Mesenchymal stem cell (in vitro differentiated cells and primary cell): Measurements from ENCODE around the gene FBXW4.

Experiments used
- DNase-seq: peaks from one replicate; pipeline ENCODE4 v3.0.0-alpha.2; 2013
- H2AFZ ChIP-seq: one replicate; pipeline ENCODE4 v1.6.1; 2013; ENCODE audit warnings: low read depth, mild to moderate bottlenecking, control low read depth, inconsistent platforms, low read length, moderate library complexity
- H2AK5ac ChIP-seq: 2 replicates; pipeline ENCODE4 v1.6.1; 2013; ENCODE audit warnings: low read length, moderate library complexity, mild to moderate bottlenecking, inconsistent platforms; ENCODE audit not compliant: severe bottlenecking
- H2BK120ac ChIP-seq: one replicate; pipeline ENCODE4 v1.6.1; 2013; ENCODE audit warnings: low read depth, mild to moderate bottlenecking, inconsistent platforms, low read length, moderate library complexity
- H2BK12ac ChIP-seq, 2 experiments: one replicate each; pipeline ENCODE4 v1.6.1; 2013; ENCODE audit warnings: inconsistent platforms in 2 of 2, low read length in 2 of 2, mild to moderate bottlenecking in 2 of 2, moderate library complexity in 2 of 2, control low read depth in 1 of 2
- H2BK15ac ChIP-seq: one replicate; pipeline ENCODE4 v1.6.1; 2013; ENCODE audit warnings: mild to moderate bottlenecking, low read depth, inconsistent platforms; ENCODE audit not compliant: poor library complexity, severe bottlenecking
- H2BK5ac ChIP-seq: 2 replicates; pipeline ENCODE4 v1.6.1; 2013; ENCODE audit warnings: low read depth, mild to moderate bottlenecking, low read length, control low read depth, inconsistent platforms; ENCODE audit not compliant: poor library complexity, severe bottlenecking
- H3K14ac ChIP-seq, 2 experiments: one replicate each; pipeline ENCODE4 v1.6.1; 2013; ENCODE audit warnings: inconsistent platforms in 2 of 2, low read length in 2 of 2, control low read depth in 1 of 2, mild to moderate bottlenecking in 1 of 2, moderate library complexity in 1 of 2
- H3K18ac ChIP-seq, 2 experiments: one replicate each; pipeline ENCODE4 v1.6.1; 2013; ENCODE audit warnings: inconsistent platforms in 2 of 2, low read length in 2 of 2, control low read depth in 1 of 2, low read depth in 1 of 2, mild to moderate bottlenecking in 1 of 2
- H3K23ac ChIP-seq, 2 experiments: one replicate each; pipeline ENCODE4 v1.6.1; 2013; ENCODE audit warnings: inconsistent platforms in 2 of 2, low read length in 2 of 2, mild to moderate bottlenecking in 2 of 2, moderate library complexity in 2 of 2, control low read depth in 1 of 2
- H3K27ac ChIP-seq: 2 replicates; pipeline ENCODE4 v1.5.1; 2013; ENCODE audit warnings: mild to moderate bottlenecking, moderate library complexity, low read length, control low read depth, inconsistent platforms; ENCODE audit not compliant: poor library complexity, severe bottlenecking
- H3K27me3 ChIP-seq, 2 experiments: 2 replicates each; pipeline versions ENCODE4 v1.6.1 to v1.7.0; 2013; ENCODE audit warnings: low read length in 2 of 2, mild to moderate bottlenecking in 2 of 2, moderate library complexity in 2 of 2, control low read depth in 1 of 2, inconsistent platforms in 1 of 2; ENCODE audit not compliant: control insufficient read depth in 1 of 2, insufficient read depth in 1 of 2
- H3K36me3 ChIP-seq, 2 experiments: 2 replicates each; pipeline versions ENCODE4 v1.6.1 to v1.7.0; 2013; ENCODE audit warnings: low read length in 2 of 2, control low read depth in 1 of 2, inconsistent platforms in 1 of 2, low read depth in 1 of 2, mild to moderate bottlenecking in 1 of 2; ENCODE audit not compliant: insufficient read depth in 2 of 2, control insufficient read depth in 1 of 2
- H3K4ac ChIP-seq, 2 experiments: one replicate each; pipeline ENCODE4 v1.6.1; 2013; ENCODE audit warnings: inconsistent platforms in 2 of 2, low read length in 2 of 2, mild to moderate bottlenecking in 2 of 2, moderate library complexity in 2 of 2, control low read depth in 1 of 2, low read depth in 1 of 2
- H3K4me1 ChIP-seq: 2 replicates; pipeline ENCODE4 v1.6.1; 2013; ENCODE audit warnings: low read depth, low read length, control low read depth; ENCODE audit not compliant: control insufficient read depth, insufficient read depth
- H3K4me2 ChIP-seq: 2 replicates; pipeline ENCODE4 v1.6.1; 2013; ENCODE audit warnings: low read length, mild to moderate bottlenecking, inconsistent platforms; ENCODE audit not compliant: poor library complexity, severe bottlenecking
- H3K4me3 ChIP-seq, 2 experiments: 2 replicates each; pipeline versions ENCODE4 v1.5.1 to v1.7.0; 2013; ENCODE audit warnings: low read length in 2 of 2, mild to moderate bottlenecking in 2 of 2, control low read depth in 1 of 2, low read depth in 1 of 2; ENCODE audit not compliant: insufficient read depth in 1 of 2
- H3K79me1 ChIP-seq: replicated peaks from 2 replicates; pipeline ENCODE4 v1.6.1; 2013; ENCODE audit warnings: mild to moderate bottlenecking, control low read depth, low read length, inconsistent platforms; ENCODE audit not compliant: poor library complexity, severe bottlenecking
- H3K9ac ChIP-seq: 2 replicates; pipeline ENCODE4 v1.7.0; 2013; ENCODE audit warnings: mild to moderate bottlenecking, low read length, moderate library complexity
- H3K9me3 ChIP-seq: 2 replicates; pipeline ENCODE4 v1.7.0; 2013; ENCODE audit warnings: mild to moderate bottlenecking, low read length; ENCODE audit not compliant: control insufficient read depth
- H4K8ac ChIP-seq: one replicate; pipeline ENCODE4 v1.6.1; 2013; ENCODE audit warnings: inconsistent platforms, mild to moderate bottlenecking, low read length, moderate library complexity
- H4K91ac ChIP-seq: one replicate; pipeline ENCODE4 v1.6.1; 2013; ENCODE audit warnings: mild to moderate bottlenecking, low read length, inconsistent platforms
- WGBS: methylation state at CpG from one replicate; pipeline ENCODE4 v1.1.7; 2013; ENCODE audit warnings: mixed read lengths; 5-methylcytosine and 5-hydroxymethylcytosine counted together

The FBXW4 gene

DNA sequence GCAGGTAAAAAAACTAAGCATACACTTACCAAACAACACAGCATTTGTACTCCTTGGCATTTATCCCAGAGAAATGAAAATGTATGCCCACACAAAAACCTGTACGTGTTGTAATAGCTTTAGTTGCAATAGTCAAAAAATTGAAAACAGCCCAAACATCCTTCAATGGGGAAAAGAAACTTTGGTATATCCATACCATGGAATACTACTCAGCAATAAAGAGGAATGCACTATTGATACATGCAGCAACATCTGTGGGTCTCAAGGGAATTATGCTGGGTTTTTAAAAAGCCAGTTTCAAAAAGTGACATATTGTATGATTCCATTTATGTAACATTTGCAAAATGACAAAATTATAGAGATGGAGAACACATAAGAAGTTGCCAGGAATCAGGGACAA, 71.4 kb downstream of the FBXW4 start:
- H3K9ac ChIP-seq, result no peak overlapping the region
- no peak overlapping the region for H3K14ac ChIP-seq
- no peak for DNase-seq
- no peaks in the 10 kb centered on the region for H3K4me1 ChIP-seq
- H4K8ac ChIP-seq, result no peak overlapping the region
- no peak overlapping the region for H2AFZ ChIP-seq
- no peaks in the 10 kb centered on the region for H3K9me3 ChIP-seq
- H3K18ac ChIP-seq, result no peak overlapping the region
- no peak overlapping the region for H3K27ac ChIP-seq
- H4K91ac ChIP-seq, result no peak overlapping the region
- peaks cover 23% of the 10 kb centered on the region for H3K79me1 ChIP-seq
- 100% methylated on average over 1 of the region's 1 CpG for WGBS
- no peak overlapping the region for H2BK12ac ChIP-seq
- H2BK5ac ChIP-seq, result no peak overlapping the region
- no peak overlapping the region for H3K4me3 ChIP-seq
- no peak overlapping the region for H2BK120ac ChIP-seq
- H3K4ac ChIP-seq, result no peak overlapping the region
- H3K23ac ChIP-seq, result no peak overlapping the region
- no peak overlapping the region for H3K4me2 ChIP-seq
- H3K36me3 ChIP-seq, result peaks cover 33 to 61% of the 10 kb centered on the region in 2 experiments
- H2AK5ac ChIP-seq, result no peak overlapping the region
- H3K27me3 ChIP-seq, result no peaks in the 10 kb centered on the region
- H2BK15ac ChIP-seq, result no peak overlapping the region

DNA sequence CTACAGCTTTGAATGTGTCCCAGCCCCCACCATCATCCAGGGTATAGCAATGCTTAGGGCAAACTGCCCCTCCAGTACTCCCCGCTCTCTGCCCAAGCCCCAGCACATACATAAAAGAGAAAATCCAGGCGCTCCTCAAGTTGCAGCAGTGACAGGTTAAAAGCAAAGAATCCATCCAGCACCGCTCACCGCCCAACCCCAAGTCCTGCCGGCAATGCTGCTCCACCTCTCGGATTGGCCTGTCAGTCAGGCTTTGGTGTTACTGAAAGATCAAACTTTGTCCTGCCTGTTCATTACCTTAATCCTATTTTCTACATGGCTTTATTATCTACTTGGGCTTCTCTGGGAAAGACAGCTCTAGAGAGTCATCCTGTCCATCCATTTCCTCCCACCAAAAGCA, 75.0 kb downstream of the FBXW4 start:
- no peak overlapping the region for H3K18ac ChIP-seq
- H4K91ac ChIP-seq, result no peak overlapping the region
- H2BK12ac ChIP-seq, result no peak overlapping the region
- DNase-seq, result no peak
- H2BK15ac ChIP-seq, result no peak overlapping the region
- H3K4me2 ChIP-seq, result no peak overlapping the region
- H2BK120ac ChIP-seq, result no peak overlapping the region
- no peak overlapping the region for H3K14ac ChIP-seq
- H2BK5ac ChIP-seq, result no peak overlapping the region
- H3K23ac ChIP-seq, result no peak overlapping the region
- no peak overlapping the region for H4K8ac ChIP-seq
- H3K4me1 ChIP-seq, result peaks cover 7% of the 10 kb centered on the region
- peaks cover 44 to 75% of the 10 kb centered on the region in 2 experiments for H3K36me3 ChIP-seq
- H3K27me3 ChIP-seq, result no peaks in the 10 kb centered on the region
- H2AFZ ChIP-seq, result no peak overlapping the region
- H3K79me1 ChIP-seq, result peaks cover 5% of the 10 kb centered on the region
- WGBS, result 96% methylated on average over 6 of the region's 6 CpGs
- no peak overlapping the region for H3K4me3 ChIP-seq
- H3K27ac ChIP-seq, result no peak overlapping the region
- H3K9me3 ChIP-seq, result no peaks in the 10 kb centered on the region
- no peak overlapping the region for H3K9ac ChIP-seq
- H2AK5ac ChIP-seq, result no peak overlapping the region
- no peak overlapping the region for H3K4ac ChIP-seq

DNA sequence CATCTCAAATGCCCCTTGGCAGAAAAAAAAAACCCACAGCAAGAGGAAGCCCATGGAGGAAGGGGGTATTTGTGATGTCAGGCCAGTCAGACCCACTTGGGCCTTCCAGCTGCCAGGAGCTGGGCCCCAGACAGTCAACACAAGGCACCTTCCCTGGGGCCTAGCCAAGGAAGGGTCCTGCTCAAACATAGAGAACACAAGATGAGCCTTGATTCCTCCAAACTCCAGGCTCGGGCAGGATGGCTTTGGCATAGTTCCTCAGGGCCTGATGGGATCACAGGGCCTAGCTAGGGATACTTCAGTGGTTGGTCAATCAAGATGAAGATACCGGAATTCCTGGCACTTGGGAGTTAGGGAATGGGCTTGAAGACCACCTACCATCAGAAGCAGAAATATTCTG, 76.1 kb downstream of the FBXW4 start:
- H2BK120ac ChIP-seq, result no peak overlapping the region
- no peak overlapping the region for H3K18ac ChIP-seq
- peaks cover 41 to 65% of the 10 kb centered on the region in 2 experiments for H3K36me3 ChIP-seq
- H4K8ac ChIP-seq, result no peak overlapping the region
- no peak for DNase-seq
- no peak overlapping the region for H2BK12ac ChIP-seq
- no peak overlapping the region for H3K9ac ChIP-seq
- no peaks in the 10 kb centered on the region for H3K27me3 ChIP-seq
- no peak overlapping the region for H2AK5ac ChIP-seq
- peaks cover 4% of the 10 kb centered on the region for H3K79me1 ChIP-seq
- H2BK5ac ChIP-seq, result no peak overlapping the region
- no peak overlapping the region for H3K23ac ChIP-seq
- no peak overlapping the region for H3K4me3 ChIP-seq
- H3K4ac ChIP-seq, result no peak overlapping the region
- H2AFZ ChIP-seq, result no peak overlapping the region
- H3K4me2 ChIP-seq, result no peak overlapping the region
- peaks cover 8% of the 10 kb centered on the region for H3K4me1 ChIP-seq
- no peak overlapping the region for H4K91ac ChIP-seq
- H3K14ac ChIP-seq, result no peak overlapping the region
- H3K27ac ChIP-seq, result no peak overlapping the region
- WGBS, result 88% methylated on average over 2 of the region's 2 CpGs
- H3K9me3 ChIP-seq, result no peaks in the 10 kb centered on the region
- no peak overlapping the region for H2BK15ac ChIP-seq

DNA sequence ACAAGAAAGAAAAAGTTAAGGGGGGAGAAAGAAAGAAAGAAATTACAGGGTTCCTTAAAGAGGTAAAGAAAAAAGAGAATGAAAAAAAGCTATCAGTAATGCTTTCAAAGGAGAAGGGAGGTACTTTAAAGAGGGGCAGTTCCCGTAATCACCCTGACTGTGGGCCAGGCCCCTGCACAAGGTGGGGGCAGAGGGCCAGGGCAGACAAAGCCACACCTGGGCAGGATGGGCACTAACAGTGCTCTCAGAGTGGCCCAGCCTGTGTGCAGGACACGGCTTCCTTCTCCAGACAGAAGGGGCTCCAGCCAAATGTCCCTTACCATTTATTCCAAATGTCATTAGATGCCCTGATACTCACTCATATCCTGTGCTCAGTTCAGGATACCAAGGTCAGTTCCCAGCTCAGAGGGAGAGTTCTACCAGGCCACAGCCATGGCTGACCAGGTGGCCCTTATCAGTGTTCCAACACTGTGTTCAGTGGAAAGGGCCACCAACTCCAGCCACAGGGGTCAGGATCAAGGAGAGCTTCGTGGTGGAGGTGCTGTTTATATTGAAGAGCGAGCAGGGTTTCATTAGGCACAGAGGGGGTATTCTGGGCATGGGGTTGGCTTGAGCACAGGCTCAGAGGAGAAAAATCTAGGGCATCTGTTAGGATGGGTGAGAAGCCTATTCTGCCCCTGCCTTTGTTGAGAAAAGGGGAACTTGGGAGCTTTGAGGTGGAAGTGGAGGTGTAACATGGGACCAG, 77.0 kb downstream of the FBXW4 start:
- no peak overlapping the region for H2BK15ac ChIP-seq
- no peak overlapping the region for H3K14ac ChIP-seq
- no peak overlapping the region for H2AK5ac ChIP-seq
- no peak overlapping the region for H3K4ac ChIP-seq
- H2BK120ac ChIP-seq, result no peak overlapping the region
- H3K4me1 ChIP-seq, result peaks cover 8% of the 10 kb centered on the region
- H3K79me1 ChIP-seq, result peaks cover 7% of the 10 kb centered on the region
- H3K36me3 ChIP-seq, result peaks cover 44 to 56% of the 10 kb centered on the region in 2 experiments
- no peak overlapping the region for H3K4me3 ChIP-seq
- H4K8ac ChIP-seq, result no peak overlapping the region
- no peak overlapping the region for H2BK5ac ChIP-seq
- 91% methylated on average over 4 of the region's 4 CpGs for WGBS
- no peak overlapping the region for H3K23ac ChIP-seq
- no peaks in the 10 kb centered on the region for H3K27me3 ChIP-seq
- no peaks in the 10 kb centered on the region for H3K9me3 ChIP-seq
- no peak overlapping the region for H2BK12ac ChIP-seq
- no peak overlapping the region for H3K18ac ChIP-seq
- H4K91ac ChIP-seq, result no peak overlapping the region
- no peak overlapping the region for H3K4me2 ChIP-seq
- H3K9ac ChIP-seq, result no peak overlapping the region
- H2AFZ ChIP-seq, result no peak overlapping the region
- DNase-seq, result no peak
- H3K27ac ChIP-seq, result no peak overlapping the region
